HG03135 (cell line): ENCODE measurements around the gene TK2.
"Not testable (repeated sequence)": the region's sequence is repeated elsewhere in the genome, so short reads cannot be mapped to it uniquely, and the experiment has no call there.

Source experiments
- ATAC-seq: cut with Tn5 transposase; IDR thresholded peaks from one replicate; pipeline ENCODE4 v1.9.1; 2021; ENCODE audit warnings: mild to moderate bottlenecking, moderate library complexity; ENCODE audit not compliant: unreplicated experiment

Gene TK2

GRCh38 chr16:66471264-66471663 lies 78.7 kb downstream of the TK2 start:
- ATAC-seq: no peak

- ATAC-seq: no peak
Observed at GRCh38 chr16:66470556-66470955, 79.4 kb downstream of the TK2 start.

- ATAC-seq: no peak
Observed at GRCh38 chr16:66469947-66470546, 79.9 kb downstream of the TK2 start.

GRCh38 chr16:66469291-66469946 lies 80.5 kb downstream of the TK2 start:
- no peak for ATAC-seq

GRCh38 chr16:66468321-66468965 lies 81.5 kb downstream of the TK2 start:
- ATAC-seq: no peak

GRCh38 chr16:66467611-66468010 lies 82.3 kb downstream of the TK2 start:
- ATAC-seq: no peak

GRCh38 chr16:66466636-66467035 lies 83.3 kb downstream of the TK2 start:
- not testable (repeated sequence) for ATAC-seq

GRCh38 chr16:66465946-66466345 lies 84.0 kb downstream of the TK2 start:
- not testable (repeated sequence) for ATAC-seq

GRCh38 chr16:66462912-66463311 lies 87.0 kb downstream of the TK2 start:
- no peak for ATAC-seq

GRCh38 chr16:66460703-66461102 lies 89.2 kb downstream of the TK2 start:
- no peak for ATAC-seq

- ATAC-seq: no peak
Observed at GRCh38 chr16:66459878-66460277, 90.0 kb downstream of the TK2 start.

- ATAC-seq: no peak
Observed at GRCh38 chr16:66458853-66459252, 91.1 kb downstream of the TK2 start.

GRCh38 chr16:66458292-66458691 lies 91.6 kb downstream of the TK2 start:
- ATAC-seq: no peak
